HG03558 (cell line): Measurements from ENCODE around the gene HADHB.
"Not testable (repeated sequence)": the region's sequence is repeated elsewhere in the genome, so short reads cannot be mapped to it uniquely, and the experiment has no call there.

ENCODE experiments used
- ATAC-seq: cut with Tn5 transposase; IDR thresholded peaks from one replicate; pipeline ENCODE4 v1.9.1; 2021; ENCODE audit warnings: moderate number of reproducible peaks; ENCODE audit not compliant: unreplicated experiment; ENCODE audit errors: extremely low read depth

The HADHB gene

DNA sequence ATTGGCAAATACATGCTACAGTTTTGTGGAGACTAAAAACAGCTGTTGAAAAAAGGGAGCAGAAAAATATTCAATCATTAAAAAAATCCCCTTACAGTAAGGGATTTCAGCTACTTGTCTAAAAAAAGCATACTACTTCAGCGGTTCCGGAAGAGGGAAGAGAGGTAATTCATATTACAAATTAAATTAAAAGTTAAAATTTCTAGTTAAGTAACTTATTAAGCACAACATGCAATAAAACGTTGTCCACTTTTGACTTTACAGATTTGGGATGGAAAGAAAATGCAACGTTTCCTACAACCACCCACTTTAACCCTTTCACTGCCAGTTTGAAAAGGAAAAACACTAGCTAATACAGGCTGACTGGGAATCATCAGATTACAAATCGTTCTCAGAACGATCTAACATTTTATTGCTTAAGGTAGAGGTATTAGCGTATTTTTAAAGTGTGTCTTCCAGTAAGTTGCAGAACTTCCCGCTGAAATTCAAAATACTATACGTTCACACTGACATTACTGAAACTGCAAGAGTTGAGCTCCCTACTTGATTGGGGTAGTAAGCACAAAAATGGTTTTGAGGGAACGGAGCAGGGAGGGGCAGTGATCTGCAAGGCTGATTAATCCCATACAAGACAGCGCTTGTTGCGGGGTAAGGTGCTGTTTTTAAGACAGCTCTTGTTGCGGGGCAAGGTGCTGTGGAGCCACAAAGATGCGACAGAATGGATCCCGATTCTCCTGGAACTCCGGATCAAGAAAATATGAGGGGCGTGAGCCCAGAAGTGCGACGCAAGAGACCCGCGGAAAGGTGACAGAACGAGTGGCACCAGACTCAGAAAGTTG, 1.1 kb upstream of the HADHB start:
- no peak for ATAC-seq

DNA sequence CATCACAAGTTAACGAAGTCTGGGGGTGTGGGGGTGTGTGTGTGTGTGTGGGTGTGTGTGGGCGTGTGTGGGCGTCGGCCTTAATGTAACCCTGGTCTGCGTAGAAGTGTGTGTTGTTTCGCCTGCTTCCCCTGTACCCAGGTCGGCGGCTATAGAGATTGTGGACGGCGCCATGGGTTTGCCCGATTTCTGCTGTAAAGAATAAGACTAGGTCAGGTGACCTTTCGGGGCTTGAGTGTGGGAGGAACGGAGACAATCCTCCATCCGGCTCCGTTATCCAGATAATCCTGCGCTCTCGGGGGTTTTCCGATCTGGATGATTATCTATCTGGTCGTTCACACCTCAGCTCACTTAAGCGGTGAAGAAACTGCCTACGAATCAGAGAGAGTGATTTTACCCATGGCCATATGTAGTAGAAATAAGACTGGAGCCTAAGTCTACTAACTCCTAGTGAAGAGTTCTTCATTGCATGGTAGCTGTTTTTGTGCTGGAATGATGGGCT, 543 bp downstream of the HADHB start:
- ATAC-seq: no peak

DNA sequence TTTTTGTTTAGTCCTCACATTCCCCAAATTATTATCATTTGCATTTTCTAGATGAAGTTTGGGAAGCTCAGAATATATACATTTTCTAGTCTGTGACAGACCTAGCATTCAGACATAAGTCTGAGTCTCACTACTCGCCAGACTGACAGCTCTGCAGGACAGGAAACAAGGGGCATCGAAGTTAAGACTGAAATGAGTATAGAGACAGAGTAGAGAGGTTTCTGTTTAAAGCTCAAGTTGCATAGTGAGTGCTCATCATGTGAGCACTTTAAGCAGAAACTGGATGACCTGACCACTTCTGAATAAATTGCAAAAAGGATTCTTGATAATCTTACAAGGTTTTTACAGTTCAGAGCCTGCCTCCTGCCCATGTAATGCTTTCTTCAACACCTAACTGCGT, 1.1 kb downstream of the HADHB start:
- no peak for ATAC-seq

DNA sequence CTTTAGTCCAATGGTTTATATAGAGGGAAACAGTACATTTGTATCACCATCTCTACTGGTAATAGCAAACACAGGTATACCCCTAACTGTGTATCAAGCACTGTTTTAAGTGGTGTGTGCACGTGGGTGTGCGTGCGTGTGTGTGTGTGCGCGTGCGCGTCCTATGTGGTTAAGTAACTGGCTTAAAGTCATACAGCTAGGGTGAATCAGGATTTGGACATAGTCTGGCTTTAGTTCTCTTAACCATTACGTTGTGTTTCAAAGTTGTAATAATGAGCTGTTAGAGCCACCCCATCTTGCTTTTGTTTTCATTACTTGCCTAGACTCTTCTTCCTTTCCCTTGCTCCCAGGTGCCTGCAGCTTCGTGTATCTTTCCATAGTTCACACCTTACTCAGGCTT, 2.1 kb downstream of the HADHB start:
- no peak for ATAC-seq

DNA sequence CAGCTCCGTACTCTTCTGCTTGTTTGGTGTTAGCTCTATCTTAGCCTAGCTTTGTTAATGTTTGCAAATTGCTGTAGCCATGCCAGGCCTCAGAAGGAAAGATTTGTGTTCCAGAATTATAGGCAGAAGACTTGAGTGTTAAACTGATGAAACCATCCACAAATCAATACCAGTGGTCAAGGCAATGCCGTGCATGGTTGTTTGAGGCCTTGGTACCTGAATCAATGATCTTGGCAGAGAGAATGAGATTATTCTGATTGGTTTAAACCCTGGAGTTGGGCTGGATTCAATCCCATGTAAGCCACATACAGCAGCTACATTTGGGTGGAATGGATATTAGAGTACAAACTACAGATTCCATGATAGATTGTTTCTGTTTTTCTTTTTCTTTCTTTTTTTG, 4.9 kb downstream of the HADHB start:
- ATAC-seq: no peak

DNA sequence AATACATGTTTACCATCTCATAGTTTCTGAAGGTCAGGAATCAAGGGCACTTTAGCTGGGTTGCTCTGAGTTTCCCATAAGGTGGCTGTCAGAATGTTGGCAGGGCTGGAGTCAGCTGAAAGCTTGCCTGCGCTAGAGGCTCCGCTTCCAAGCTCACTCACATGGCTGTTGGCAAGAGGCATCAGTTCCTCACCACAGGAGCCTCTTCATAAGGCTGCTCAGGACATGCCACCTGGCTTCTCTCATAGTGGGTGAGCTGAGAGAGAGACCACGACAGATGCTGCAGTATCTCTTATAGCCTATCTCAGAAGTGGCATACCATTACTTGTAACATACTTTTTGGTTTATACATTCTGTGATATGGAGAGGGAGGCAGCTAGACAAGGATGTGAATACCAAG, 7.2 kb downstream of the HADHB start:
- ATAC-seq: no peak

DNA sequence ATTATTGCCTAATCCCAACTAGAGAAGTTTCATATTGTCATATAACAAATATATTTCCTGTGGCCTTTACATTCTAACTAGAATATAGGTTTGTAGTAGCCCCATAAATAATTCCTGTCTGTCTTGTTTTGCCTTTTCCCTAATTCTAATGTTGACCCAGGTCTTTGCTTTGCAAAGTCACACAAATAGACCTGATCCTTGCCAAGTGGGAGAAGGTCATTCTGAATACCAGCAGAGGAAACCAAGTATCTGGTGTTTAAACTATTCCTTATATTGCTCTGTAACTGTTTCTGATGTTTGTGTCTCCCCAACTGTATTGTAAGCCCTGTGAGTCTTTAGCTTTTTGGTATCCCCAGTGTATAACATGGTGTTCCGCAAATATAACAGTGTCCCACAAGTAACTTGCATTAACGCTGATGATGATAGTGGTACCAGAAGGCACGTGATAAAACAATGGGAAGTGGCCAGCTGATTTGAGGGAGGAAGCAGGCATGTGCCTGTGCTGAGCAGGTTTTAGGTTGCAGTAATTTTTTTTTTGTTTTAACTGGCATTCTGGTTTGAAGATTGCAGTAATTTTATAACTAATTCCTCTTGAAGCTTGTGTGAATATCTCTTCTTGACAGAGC, 11.1 kb downstream of the HADHB start:
- no peak for ATAC-seq

DNA sequence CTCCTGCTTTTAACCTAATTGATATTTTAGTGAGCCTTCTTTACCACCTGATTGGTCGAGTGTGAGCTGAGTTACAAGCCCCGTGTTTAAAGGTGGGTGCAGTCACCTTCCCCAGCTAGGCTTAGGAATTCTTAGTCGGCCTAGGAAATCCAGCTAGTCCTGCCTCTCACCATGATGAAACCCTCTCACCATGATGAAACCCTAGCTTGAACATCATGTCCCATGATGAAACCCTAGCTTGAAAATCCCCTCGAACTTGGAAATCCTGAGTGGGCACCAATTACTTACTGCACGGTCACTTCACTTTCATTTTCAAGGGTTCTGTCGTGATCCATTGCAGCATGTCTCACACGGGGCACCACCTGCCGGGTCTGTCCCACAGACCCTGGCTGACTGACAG, 14.1 kb downstream of the HADHB start:
- ATAC-seq: not testable (repeated sequence)

DNA sequence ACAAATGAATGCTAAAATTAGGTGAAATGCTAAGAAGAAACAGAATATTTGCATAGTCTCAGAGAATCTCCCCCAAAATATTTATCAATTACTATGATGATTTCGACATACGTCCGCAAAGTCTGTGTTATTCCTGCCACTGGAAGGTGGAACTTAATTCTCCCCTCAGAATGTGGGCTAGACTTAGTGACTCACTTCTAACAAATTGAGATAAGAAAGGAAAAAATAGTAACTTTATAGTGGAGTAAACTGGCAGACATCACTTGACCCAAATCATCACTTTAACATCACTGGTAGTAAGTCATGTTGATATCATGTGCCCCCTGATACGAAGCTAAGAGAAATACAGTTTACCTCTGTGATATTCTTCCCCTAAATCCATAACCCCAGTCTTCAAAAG, 23.5 kb downstream of the HADHB start:
- ATAC-seq: no peak

DNA sequence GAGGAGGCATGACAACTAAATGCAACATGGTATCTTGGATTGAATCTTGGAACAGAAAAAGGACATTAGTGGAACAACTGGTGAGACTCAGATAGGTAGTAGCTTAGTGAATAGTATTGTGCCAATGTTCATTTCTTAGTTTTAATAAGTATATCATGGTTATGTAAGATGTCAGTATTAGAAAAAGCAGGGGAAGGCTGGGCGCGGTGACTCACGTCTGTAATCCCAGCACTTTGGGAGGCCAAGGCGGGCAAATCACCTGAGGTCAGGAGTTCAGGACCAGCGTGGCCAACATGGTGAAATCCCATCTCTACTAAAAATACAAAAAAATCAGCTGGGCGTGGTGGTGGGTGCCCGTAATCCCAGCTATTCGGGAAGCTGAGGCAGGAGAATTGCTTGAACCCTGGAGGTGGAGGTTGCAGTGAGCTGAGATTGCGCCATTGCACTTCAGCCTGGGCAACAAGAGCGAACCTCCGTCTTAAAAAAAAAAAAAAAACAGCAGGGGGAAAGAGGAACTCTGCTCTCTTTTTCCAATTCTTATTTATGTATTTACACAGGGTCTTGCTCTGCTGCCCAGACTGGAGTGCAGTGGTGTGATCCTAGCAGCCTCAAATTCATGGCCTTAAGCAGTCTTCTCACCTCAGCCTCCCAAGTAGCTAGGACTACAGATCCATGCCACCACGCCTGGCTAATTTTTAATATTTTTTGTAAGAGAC, 24.1 kb downstream of the HADHB start:
- not testable (repeated sequence) for ATAC-seq

DNA sequence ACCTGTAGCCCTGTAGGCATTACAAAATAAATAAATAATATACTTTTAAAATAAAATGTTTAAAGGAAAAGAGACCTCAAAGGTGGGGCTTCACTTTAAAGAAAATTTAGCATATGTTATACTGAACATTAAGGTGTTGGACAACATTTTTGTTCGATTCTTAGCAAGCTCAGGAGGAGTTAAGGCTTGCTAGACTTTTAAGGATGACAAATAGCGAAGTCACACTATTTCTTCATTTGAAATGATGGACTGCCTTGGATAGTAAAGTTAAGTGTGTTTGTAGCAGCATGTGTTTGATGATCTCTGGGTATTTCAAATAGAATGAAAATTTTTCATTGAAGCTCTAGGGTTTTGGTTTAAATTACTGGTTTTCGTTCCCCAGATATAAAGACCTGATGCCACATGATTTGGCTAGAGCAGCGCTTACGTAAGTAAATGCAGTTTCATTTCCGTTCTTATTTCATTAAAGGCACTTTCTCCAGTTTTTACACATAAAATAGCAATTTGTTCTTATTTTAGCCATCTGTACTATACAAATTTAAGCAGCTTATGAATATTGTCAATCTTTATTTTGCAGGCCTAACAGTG, 24.9 kb downstream of the HADHB start:
- ATAC-seq: no peak

DNA sequence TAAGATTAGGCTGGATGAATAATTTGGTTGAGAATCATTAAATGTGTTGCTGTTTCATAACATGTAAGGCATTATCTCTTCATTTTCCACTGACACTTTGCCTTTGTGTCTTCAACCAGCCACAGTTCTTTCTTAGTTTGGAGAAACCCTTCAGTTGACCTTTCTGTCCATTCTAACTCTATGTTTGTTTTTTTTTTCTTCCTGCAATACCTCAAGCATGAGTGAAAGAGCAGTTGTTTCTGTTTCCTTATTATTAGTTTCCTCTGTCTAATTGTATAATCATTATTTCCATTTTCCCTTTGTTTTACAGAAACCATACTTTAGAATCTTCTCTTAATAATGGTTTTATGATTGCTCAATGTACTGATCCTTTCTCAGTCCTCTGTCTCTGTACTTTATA, 25.6 kb downstream of the HADHB start:
- no peak for ATAC-seq

DNA sequence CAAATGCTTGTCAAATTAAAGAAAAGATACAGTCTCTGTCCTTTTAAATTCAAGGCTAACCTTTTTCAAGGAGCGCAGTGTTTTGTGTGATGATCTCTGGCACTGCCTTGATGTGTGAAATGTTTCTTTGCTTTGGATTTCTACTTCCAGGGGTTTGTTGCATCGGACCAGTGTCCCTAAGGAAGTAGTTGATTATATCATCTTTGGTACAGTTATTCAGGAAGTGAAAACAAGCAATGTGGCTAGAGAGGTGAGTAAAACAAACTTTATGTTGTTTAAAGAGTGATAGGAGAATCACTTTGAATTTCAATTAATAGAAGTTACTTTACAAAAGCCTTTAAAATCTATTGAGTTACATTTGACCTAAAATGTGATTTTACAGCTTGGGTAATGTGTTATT, 28.8 kb downstream of the HADHB start:
- no peak for ATAC-seq

DNA sequence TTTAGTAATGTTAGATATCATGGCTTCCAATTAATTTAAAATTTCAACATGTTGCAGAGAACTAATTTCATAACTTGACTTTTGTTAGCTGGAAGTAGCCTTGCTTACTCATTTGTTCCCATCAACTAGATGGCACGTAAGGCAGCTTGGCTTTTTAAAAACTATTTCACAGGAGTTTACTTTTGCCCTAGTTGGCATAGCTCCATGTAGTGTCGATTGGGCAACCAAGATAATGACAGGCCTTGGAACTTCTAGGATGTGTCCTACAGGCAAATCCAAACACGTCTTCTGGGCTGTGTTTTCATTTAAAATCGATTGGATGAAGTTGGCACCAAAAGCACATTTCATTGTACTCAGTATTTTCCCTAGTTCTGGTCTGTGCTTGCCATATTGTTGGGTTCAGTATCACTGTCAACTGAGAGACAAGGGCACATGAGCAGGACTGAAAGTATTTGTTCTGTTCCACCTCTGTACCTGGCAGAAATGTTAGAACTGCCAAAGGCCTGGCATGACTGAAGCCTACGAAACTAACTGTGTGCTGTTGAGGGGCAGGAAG, 29.4 kb downstream of the HADHB start:
- ATAC-seq: no peak

DNA sequence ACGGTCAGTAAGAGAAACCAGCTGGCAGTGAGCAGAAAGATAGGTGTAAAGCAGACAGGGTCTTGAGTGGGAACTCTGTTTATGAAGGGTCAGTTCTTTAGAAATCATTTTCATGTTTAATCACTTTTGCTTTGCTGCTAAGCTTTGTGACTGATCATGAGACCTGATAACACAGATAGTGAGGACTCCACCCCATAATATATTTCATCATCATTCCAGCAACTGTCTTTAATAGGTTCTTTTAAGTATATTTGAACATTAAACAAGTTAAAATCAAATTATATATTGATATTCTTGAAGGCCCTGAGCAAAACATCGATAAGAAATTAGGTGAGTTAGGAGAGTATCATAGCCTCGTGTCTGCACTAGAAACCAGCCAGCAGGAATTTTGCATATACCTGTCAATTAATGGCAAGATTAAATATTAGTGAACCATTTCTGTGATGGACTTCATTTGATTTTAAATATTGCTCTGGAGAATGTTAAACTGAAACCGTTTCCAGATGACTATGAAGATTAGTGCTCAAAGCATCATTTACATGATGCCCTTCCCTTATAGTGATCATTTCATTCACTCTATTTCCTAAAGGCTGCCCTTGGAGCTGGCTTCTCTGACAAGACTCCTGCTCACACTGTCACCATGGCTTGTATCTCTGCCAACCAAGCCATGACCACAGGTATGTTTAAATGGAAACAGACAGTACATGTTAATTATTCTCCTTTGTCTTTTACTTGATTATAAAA, 31.9 kb downstream of the HADHB start:
- no peak for ATAC-seq

DNA sequence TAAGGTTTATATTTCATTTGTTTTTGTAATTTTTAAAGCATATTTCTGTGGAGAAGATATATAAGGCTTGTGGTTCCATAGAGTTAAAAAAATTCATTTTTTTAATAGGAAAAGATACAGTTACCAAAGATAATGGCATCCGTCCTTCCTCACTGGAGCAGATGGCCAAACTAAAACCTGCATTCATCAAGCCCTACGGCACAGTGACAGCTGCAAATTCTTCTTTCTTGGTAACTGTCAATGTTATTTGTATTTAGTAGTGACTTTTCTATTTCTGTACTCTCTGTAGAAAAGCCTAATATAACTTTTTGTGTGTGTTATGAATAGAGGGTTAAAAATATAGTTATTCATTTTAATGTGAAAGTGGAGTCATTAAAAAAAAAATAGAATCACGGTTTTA, 35.1 kb downstream of the HADHB start:
- no peak for ATAC-seq

DNA sequence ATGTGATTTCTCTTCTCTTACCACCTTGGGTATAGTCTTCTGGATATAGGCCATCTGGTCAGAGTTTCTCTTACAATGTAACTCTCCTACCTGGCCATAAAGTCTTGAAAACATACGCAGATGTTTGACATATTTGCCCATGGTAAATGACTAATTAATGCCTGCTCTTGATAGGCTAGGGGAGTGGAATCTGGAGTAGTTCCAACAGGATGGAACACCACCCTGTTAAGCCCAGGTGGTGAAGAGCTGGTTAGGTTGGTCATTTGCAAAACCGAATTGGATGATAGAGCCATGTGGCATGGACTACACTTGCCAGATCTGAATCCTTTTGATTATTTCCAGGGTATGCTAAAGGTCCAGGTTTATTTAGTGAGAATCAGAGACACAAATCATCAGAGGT, 36.5 kb downstream of the HADHB start:
- ATAC-seq: no peak

DNA sequence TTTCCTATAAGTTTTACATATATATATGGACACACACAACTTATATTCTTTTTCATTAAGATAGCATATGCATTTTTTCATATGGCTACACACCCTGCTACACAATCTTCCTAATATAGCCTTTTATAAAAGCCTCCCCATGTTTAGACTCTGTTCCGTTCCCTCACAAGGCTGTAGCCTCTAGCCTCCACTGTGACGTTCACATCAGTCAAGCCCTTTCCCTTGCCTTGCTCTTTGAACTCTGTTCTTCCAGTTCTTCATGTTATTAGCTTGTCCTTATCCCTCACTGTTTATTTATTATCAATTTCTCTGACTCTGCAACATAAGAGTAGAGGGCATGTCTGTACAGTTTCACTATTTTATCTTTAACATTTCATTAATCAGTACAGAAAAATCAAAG, 38.9 kb downstream of the HADHB start:
- ATAC-seq: no peak

DNA sequence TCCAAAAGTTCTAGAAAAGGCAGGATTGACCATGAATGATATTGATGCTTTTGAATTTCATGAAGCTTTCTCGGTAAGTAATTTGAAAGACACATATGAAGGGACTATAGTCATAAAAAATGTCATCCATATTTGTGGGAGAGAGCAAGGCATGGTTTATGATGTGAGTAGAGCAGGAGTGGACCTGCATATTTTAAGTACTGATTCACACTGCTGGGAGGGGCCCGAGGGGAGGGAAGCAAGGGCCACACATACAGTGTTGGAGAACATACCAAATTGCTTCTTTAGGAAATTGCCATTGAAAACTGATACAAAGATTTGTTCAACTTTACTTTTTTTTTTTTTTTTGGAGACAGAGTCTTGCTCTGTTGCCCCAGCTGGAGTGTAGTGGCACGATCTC, 39.4 kb downstream of the HADHB start:
- ATAC-seq: no peak

DNA sequence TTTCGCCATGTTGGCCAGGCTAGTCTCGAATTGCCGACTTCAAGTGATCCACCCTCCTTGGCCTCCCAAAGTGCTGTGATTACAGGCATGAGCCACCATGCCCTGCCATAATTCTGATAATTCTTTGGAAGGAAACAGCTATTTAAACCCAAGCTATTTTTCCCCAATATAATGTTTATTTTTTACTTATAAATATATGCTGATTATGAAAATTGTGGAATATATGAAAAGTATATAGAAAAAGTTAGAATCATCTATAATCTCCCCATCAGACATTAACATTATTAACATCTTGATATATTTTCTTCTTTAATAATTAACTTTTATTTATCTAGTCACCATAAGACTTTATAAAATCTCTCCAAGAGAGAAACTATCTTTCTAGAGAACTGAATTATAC, 41.2 kb downstream of the HADHB start:
- no peak for ATAC-seq
